Thymus (tissue), 11 donors: ENCODE data around the gene TMED10. TPM values are rescaled to one million over a fixed set of nuclear protein-coding genes. Genes with fewer than 3 reads are reported as not detected.

Experiments used
- DNase-seq, 9 donors: peaks; one replicate each; pipeline ENCODE4 v3.0.0-alpha.2; 2013; ENCODE audit warnings: low spot score in 9 of 9, low read depth in 6 of 9, missing footprints in 1 of 9
- H3K27ac ChIP-seq, 2 donors: one replicate each; pipeline ENCODE4 v1.5.1; 2013; ENCODE audit warnings: control low read depth in 1 of 2, low read depth in 1 of 2, low read length in 1 of 2, mild to moderate bottlenecking in 1 of 2, moderate library complexity in 1 of 2
- H3K27me3 ChIP-seq, 2 donors: one replicate each; pipeline ENCODE4 v1.5.1; 2013; ENCODE audit warnings: low read length in 1 of 2; ENCODE audit not compliant: control insufficient read depth in 2 of 2, insufficient read depth in 1 of 2
- H3K36me3 ChIP-seq, 2 donors: one replicate each; pipeline ENCODE4 v1.5.1; 2013; ENCODE audit warnings: low read length in 1 of 2, mild to moderate bottlenecking in 1 of 2, moderate library complexity in 1 of 2; ENCODE audit not compliant: control insufficient read depth in 2 of 2, insufficient read depth in 2 of 2
- H3K4me1 ChIP-seq, 2 donors: one replicate each; pipeline ENCODE4 v1.5.1; 2013; ENCODE audit warnings: low read length in 2 of 2; ENCODE audit not compliant: control insufficient read depth in 2 of 2, insufficient read depth in 2 of 2
- H3K4me3 ChIP-seq, 2 donors: one replicate each; pipeline ENCODE4 v1.5.1; 2013; ENCODE audit warnings: low read length in 2 of 2, control low read depth in 1 of 2, mild to moderate bottlenecking in 1 of 2
- H3K9me3 ChIP-seq, 2 donors: one replicate each; pipeline ENCODE4 v1.5.1; 2013; ENCODE audit warnings: low read length in 1 of 2, mild to moderate bottlenecking in 1 of 2; ENCODE audit not compliant: control insufficient read depth in 2 of 2, insufficient read depth in 1 of 2
- WGBS: extraction: QIAGEN DNeasy Blood & Tissue Kit; methylation state at CpG from one replicate; pipeline ENCODE4 v1.1.7; 2013; 5-methylcytosine and 5-hydroxymethylcytosine counted together
- polyA plus RNA-seq: library from polyadenylated mRNA; stranded (reverse); fragments of 200-250 nt; gene quantifications from one replicate; pipeline ENCODE4 v1.2.3, GENCODE V29; 2013
- total RNA-seq: library from RNA; stranded (reverse); fragments of 120-200 nt; gene quantifications from one replicate; pipeline ENCODE4 v1.2.4, GENCODE V29; 2013
- donor health status: healthy.

The TMED10 gene
- total and polyA plus RNA-seq, 2 donors: 122 to 146 TPM

- H3K4me1 ChIP-seq: peaks cover 3 to 7% of the 10 kb centered on the region in 2 donors
- H3K9me3 ChIP-seq: no peaks in the 10 kb centered on the region
- H3K36me3 ChIP-seq: peaks cover 12 to 32% of the 10 kb centered on the region in 2 donors
- peak in 1 of 9 donors; percentile 38 for DNase-seq
- H3K27ac ChIP-seq: peak overlapping the region in 1 of 2 donors; percentile 19
- H3K4me3 ChIP-seq: no peak overlapping the region
- WGBS: 68% methylated on average over 5 of the region's 5 CpGs
- no peaks in the 10 kb centered on the region for H3K27me3 ChIP-seq
Measured at GRCh38 chr14:75144944-75145343, 31.5 kb downstream of the TMED10 start.

GRCh38 chr14:75143761-75144527 is 32.5 kb downstream of the TMED10 start:
- WGBS: 94% methylated on average over 9 of the region's 9 CpGs
- Histone ChIP-seq H3K4me3 (no peak overlapping the region), H3K27ac (peak overlapping the region in 1 of 2 donors; percentile 21), H3K27me3 (no peaks in the 10 kb centered on the region), H3K4me1 (peaks cover 3 to 7% of the 10 kb centered on the region in 2 donors), H3K36me3 (peaks cover 9 to 24% of the 10 kb centered on the region in 2 donors), H3K9me3 (no peaks in the 10 kb centered on the region)
- no peak for DNase-seq

- H3K36me3 ChIP-seq: peaks cover 9 to 22% of the 10 kb centered on the region in 2 donors
- DNase-seq: no peak
- no peak overlapping the region for H3K4me3 ChIP-seq
- H3K9me3 ChIP-seq: no peaks in the 10 kb centered on the region
- 77% methylated on average over 1 of the region's 1 CpG for WGBS
- no peaks in the 10 kb centered on the region for H3K27me3 ChIP-seq
- H3K4me1 ChIP-seq: peaks cover 3 to 7% of the 10 kb centered on the region in 2 donors
- H3K27ac ChIP-seq: peak overlapping the region in 1 of 2 donors; percentile 27
Measured at GRCh38 chr14:75142494-75142893, 33.9 kb downstream of the TMED10 start.

GRCh38 chr14:75141967-75142366 is 34.4 kb downstream of the TMED10 start:
- Histone ChIP-seq H3K36me3 (peaks cover 5 to 22% of the 10 kb centered on the region in 2 donors), H3K4me1 (peaks cover 3 to 5% of the 10 kb centered on the region in 2 donors), H3K27ac (no peak overlapping the region), H3K27me3 (no peaks in the 10 kb centered on the region), H3K4me3 (no peak overlapping the region), H3K9me3 (no peaks in the 10 kb centered on the region)
- peak in 5 of 9 donors; percentile 22 to 76 (median 36) for DNase-seq

- DNase-seq: no peak
- Histone ChIP-seq H3K27me3 (no peaks in the 10 kb centered on the region), H3K4me3 (no peak overlapping the region), H3K4me1 (peaks cover 3 to 5% of the 10 kb centered on the region in 2 donors), H3K27ac (peak overlapping the region in 1 of 2 donors; percentile 39), H3K9me3 (no peaks in the 10 kb centered on the region), H3K36me3 (peaks cover 5 to 16% of the 10 kb centered on the region in 2 donors)
- 45% methylated on average over 2 of the region's 2 CpGs for WGBS
Measured at GRCh38 chr14:75141062-75141461, 35.4 kb downstream of the TMED10 start.

GRCh38 chr14:75140620-75141019 is 35.8 kb downstream of the TMED10 start:
- 90% methylated on average over 2 of the region's 2 CpGs for WGBS

GRCh38 chr14:75139185-75139584 is 37.2 kb downstream of the TMED10 start:
- H3K36me3 ChIP-seq: peaks cover 8 to 20% of the 10 kb centered on the region in 2 donors
- 92% methylated on average over 2 of the region's 2 CpGs for WGBS
- H3K9me3 ChIP-seq: no peaks in the 10 kb centered on the region
- no peak overlapping the region for H3K4me3 ChIP-seq
- H3K4me1 ChIP-seq: peaks cover 0 to 3% of the 10 kb centered on the region in 2 donors
- H3K27me3 ChIP-seq: no peaks in the 10 kb centered on the region
- H3K27ac ChIP-seq: no peak overlapping the region
- no peak for DNase-seq

More at GRCh38 chr14:75140620-75141019, 35.8 kb downstream of the TMED10 start:
- H3K4me3 ChIP-seq: no peak overlapping the region
- H3K27ac ChIP-seq: no peak overlapping the region
- peaks cover 5 to 17% of the 10 kb centered on the region in 2 donors for H3K36me3 ChIP-seq
- no peaks in the 10 kb centered on the region for H3K27me3 ChIP-seq
- H3K4me1 ChIP-seq: peaks cover 3 to 5% of the 10 kb centered on the region in 2 donors
- no peaks in the 10 kb centered on the region for H3K9me3 ChIP-seq
- DNase-seq: no peak

GRCh38 chr14:75138492-75138891 is 37.9 kb downstream of the TMED10 start:
- Histone ChIP-seq H3K4me1 (peaks cover 0 to 3% of the 10 kb centered on the region in 2 donors), H3K27ac (no peak overlapping the region), H3K36me3 (peaks cover 13 to 22% of the 10 kb centered on the region in 2 donors), H3K9me3 (no peaks in the 10 kb centered on the region), H3K4me3 (no peak overlapping the region), H3K27me3 (no peaks in the 10 kb centered on the region)
- DNase-seq: no peak
- WGBS: 40% methylated on average over 1 of the region's 1 CpG

- DNase-seq: no peak
- no peaks in the 10 kb centered on the region for H3K4me1 ChIP-seq
- WGBS: 93% methylated on average over 6 of the region's 6 CpGs
- H3K27me3 ChIP-seq: no peaks in the 10 kb centered on the region
- no peak overlapping the region for H3K27ac ChIP-seq
- H3K36me3 ChIP-seq: peaks cover 13 to 30% of the 10 kb centered on the region in 2 donors
- no peaks in the 10 kb centered on the region for H3K9me3 ChIP-seq
- H3K4me3 ChIP-seq: no peak overlapping the region
Measured at GRCh38 chr14:75134644-75135043, 41.8 kb downstream of the TMED10 start.
